Parietal lobe (tissue), 1 donor: ENCODE data around the gene PHTF1. TPM values are rescaled to one million over a fixed set of nuclear protein-coding genes. Genes with fewer than 3 reads are reported as not detected.

Source experiments
- total RNA-seq: library from RNA; depleted of rRNA; stranded (reverse); fragments of >200 nt; gene quantifications from one replicate; pipeline ENCODE4 v1.2.3, GENCODE V29; 2014

Gene PHTF1
- 59.8 TPM for total RNA-seq

DNA sequence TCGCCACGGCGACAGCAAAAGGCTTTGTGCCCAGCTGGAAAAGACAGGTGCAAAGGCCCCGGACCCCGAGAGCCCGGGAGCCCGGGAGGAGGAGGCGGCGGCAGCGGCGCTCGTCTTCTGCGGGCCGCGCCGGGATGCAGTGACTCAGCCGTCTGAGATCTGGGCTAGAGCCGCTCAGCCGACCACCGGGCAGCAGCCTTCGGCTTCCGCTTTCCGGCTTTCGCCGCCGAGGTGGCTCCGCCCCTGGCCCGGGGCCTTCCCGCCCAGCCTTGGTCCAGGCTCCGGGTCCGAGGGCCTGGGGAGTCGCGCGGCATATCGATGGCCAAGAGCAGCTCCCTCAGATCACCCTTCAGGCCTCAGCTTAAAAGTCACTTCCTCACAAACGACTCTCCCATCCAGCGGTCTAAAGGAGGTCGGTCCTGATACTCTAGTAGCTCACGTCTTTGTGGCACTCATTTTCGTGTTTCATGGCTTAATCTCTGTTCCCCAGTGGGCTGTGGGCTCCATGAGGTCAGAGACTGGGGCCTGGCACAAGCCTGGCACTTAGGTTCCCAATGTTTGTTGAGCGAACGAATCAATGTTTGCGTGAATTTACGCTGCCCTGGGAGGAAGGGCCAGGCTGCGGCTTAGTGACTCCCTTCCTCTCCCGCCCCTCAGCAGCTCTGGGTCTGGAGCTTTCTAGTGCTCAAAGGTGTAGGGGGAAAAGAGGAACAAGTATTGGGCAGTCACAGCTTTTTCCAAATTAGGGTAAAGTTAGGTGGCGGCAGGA lies at the start of gene PHTF1:
PHTF1 (minus strand) TSS at position 154 of the 769 bp plus-strand sequence. CDS start 783 bp downstream, outside the sequence.

Other genes starting within 250 kb of the PHTF1 start
- gene RSBN1, start 53.0 kb upstream of the PHTF1 start, total RNA-seq, result 51.0 TPM
- 0.63 TPM for gene PTPN22, start 112.2 kb upstream of the PHTF1 start, total RNA-seq
- 3.8 TPM for gene BCL2L15, start 128.1 kb upstream of the PHTF1 start, total RNA-seq
- gene AP4B1, start 145.3 kb upstream of the PHTF1 start, total RNA-seq, result 56.0 TPM
- 7.5 TPM for gene DCLRE1B, start 145.8 kb upstream of the PHTF1 start, total RNA-seq
- gene HIPK1, start 169.8 kb upstream of the PHTF1 start, total RNA-seq, result 48.5 TPM
- 8.1 TPM for gene OLFML3, start 220.0 kb upstream of the PHTF1 start, total RNA-seq